Cardiac septum (tissue), 1 donor: ENCODE measurements around the gene ZNF423. TPM values are rescaled to one million over a fixed set of nuclear protein-coding genes. Genes with fewer than 3 reads are reported as not detected.
"Not testable (repeated sequence)": the region's sequence is repeated elsewhere in the genome, so short reads cannot be mapped to it uniquely, and the experiment has no call there.

ENCODE experiments used
- DNase-seq: peaks from one replicate; pipeline ENCODE4 v3.0.0-alpha.2; 2020; ENCODE audit warnings: low spot score
- intact Hi-C: fragments of 100-400 bp; cut with DNase I; formaldehyde crosslinking; loops from one replicate; pipeline ENCODE4 v1.14.0; 2022
- total RNA-seq: library from RNA; stranded (reverse); fragmentation: NEBNext Ultra II Directional; extraction: Animal tissue kit (Norgen Biotek cat#: 25700); gene quantifications from one replicate; pipeline ENCODE4 v1.2.1, GENCODE V29; 2021
- donor health status: DM: no; HTN: no; CAD: no.

ZNF423 gene
- total RNA-seq, 1 donor from 2014 or later, result 8.6 TPM

GRCh38 chr16:49506058-49507013 lies 349.6 kb downstream of the ZNF423 start:
- intact Hi-C loops, DNase-seq: not testable (repeated sequence)

DNA sequence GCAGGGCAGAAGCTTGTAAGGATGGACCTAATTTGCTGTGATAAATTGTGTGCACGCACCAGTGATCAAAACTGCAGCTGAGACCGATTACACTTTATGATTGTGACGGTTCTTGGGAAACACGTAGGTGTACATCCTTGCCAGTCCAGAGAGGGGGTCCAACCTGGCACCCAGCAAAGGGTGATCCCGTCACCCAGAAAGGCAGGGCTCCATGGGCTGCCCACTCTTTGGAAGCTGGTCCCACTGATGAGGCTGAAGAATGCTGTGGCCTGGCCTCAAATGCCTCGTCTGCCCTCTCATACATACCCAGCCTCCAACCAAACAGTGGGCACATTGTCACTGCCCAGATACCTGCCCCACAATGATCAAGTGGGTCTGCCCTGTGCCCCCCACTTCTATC lies 350.4 kb downstream of the ZNF423 start:
- intact Hi-C loops, result no loop called here
- no peak for DNase-seq

- intact Hi-C loops, result no loop called here
- DNase-seq, result no peak
Measured at GRCh38 chr16:49504626-49505025, 351.3 kb downstream of the ZNF423 start.

DNA sequence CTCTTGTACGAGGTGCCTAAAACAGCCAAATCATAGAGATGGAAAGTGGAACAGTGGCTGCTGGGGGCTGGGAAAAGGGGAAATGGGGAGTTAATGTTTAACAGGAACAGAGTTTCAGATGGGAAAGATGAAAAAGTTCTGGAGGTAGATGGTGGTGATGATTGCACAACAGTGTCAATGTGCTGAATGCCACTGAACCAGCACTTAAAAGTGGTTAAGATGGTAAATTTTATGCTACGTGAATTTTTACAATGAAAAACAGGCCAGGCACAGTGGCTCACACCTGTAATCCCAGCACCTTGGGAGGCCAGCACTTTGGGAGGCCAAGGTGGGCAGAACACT lies 351.9 kb downstream of the ZNF423 start:
- intact Hi-C loops, result no loop called here

GRCh38 chr16:49503256-49504022 lies 352.5 kb downstream of the ZNF423 start:
- intact Hi-C loops, result no loop called here
- peak; percentile 38 for DNase-seq

More for the DNA sequence above, 351.9 kb downstream of the ZNF423 start:
- DNase-seq, result no peak

- intact Hi-C loops, result no loop called here
- peak; percentile 68 for DNase-seq
Measured at GRCh38 chr16:49502136-49502881, 353.6 kb downstream of the ZNF423 start.

DNA sequence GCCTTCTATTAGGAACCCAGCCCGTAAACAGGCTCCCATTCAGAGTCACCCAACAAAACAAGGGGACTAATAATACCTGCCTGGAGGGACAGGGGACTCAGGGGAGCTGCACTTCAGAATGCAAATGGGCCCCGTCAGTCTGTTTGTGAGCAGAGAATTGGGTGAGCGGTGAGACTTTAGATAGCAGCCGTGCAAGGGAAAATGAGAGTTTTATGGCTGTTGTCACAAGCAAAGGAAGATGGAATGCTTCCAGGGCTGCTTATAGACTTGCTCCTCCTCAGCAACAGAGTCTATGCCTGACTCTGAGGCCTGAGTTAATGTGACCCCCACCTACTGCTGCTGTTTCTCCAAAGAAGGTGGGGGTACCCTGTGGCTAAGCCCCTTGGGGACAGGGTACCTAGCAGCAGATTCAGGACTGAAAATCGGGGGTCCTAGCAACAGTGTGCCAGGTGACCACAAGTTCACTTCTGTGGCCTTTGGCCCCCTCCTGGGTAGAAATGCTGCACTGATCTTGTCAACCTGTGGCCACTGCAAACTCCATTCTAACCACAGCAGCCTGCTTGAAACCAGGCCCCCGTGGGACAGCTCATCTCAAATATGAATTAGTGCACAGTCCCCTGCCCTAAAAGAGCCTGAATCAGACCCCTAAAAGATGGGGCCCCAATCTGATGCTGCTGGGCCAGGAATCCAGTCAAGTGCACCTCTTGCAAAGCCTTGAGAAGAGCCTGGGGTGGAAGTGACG lies 355.9 kb downstream of the ZNF423 start:
- intact Hi-C loops, result loop anchor here (10.0 kb wide), 1 partner anchor 255 kb away; no protein-coding TSS in a partner anchor
- peak; percentile 41 for DNase-seq

- DNase-seq, result no peak
- intact Hi-C loops, result loop anchor here (10.0 kb wide), 1 partner anchor 255 kb away; no protein-coding TSS in a partner anchor
Measured at GRCh38 chr16:49499414-49499785, 356.5 kb downstream of the ZNF423 start.

GRCh38 chr16:49498666-49499413 lies 357.1 kb downstream of the ZNF423 start:
- peak; percentile 64 for DNase-seq
- intact Hi-C loops, result loop anchor here (10.0 kb wide), 1 partner anchor 256 kb away; no protein-coding TSS in a partner anchor

DNA sequence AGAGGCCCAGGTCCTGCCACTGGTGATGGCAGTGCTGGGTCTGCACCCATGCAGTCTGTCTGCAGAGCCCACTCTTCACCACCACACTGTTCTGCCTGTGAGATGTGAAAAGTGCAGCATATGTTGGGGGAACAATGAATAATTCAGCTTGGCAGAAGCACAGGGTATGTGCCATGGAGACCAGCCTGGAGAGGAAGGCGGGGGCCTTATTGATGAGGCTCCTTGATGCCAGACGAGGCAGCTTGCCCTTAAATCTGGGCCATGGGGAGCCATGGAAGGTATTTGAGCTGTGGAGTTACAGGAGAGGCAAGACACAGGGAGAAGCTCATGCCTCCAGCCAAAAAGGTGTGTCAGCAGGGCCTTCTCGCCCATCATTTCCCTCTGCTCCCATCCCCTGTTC lies 357.6 kb downstream of the ZNF423 start:
- intact Hi-C loops, result loop anchor here (10.0 kb wide), 1 partner anchor 257 kb away; no protein-coding TSS in a partner anchor
- peak; percentile 70 for DNase-seq

GRCh38 chr16:49497466-49497865 lies 358.4 kb downstream of the ZNF423 start:
- intact Hi-C loops, result loop anchor here (10.0 kb wide), 1 partner anchor 257 kb away; no protein-coding TSS in a partner anchor
- DNase-seq, result peak; percentile 67

GRCh38 chr16:49496656-49497055 lies 359.3 kb downstream of the ZNF423 start:
- intact Hi-C loops, result loop anchor here (10.0 kb wide), 1 partner anchor 258 kb away; no protein-coding TSS in a partner anchor
- no peak for DNase-seq

DNA sequence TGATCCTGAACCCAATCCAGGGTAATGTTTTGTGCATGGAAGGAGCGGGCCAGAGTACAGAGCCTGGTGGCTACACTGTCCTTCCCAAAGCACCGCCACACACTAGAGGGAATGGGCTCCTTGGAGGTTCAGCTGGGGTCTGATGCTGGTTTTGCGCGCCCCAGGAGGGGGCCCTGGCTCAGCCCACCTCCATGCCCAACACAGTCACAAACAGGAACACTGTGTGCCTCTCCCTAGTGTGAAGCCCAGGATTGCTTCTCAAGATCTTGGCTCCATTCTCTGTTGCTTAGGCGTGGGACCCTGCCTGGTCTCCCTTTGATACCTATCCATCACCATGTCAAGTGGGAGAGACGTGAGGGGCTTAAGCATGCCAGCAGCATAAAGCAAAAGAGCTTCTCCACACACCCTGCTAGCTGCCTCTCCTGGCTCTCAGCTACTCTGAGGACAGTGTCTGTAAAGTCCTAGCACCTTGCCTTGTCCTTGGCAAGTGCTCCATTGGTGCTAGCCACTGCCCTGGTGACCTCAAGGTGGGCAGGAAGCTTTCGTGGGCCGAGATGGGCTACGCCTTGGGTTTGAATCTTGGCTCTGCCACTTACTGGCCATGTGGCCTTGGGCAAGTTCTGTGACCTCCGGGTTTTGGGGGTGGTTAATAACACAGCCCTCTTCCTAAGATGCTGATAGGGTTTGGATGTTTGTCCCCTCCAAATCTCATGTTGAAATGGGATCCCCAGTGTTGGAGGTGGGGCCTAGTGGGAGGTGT lies 360.1 kb downstream of the ZNF423 start:
- peak; percentile 20 for DNase-seq
- intact Hi-C loops, result loop anchor here (10.0 kb wide), 1 partner anchor 259 kb away; no protein-coding TSS in a partner anchor

DNA sequence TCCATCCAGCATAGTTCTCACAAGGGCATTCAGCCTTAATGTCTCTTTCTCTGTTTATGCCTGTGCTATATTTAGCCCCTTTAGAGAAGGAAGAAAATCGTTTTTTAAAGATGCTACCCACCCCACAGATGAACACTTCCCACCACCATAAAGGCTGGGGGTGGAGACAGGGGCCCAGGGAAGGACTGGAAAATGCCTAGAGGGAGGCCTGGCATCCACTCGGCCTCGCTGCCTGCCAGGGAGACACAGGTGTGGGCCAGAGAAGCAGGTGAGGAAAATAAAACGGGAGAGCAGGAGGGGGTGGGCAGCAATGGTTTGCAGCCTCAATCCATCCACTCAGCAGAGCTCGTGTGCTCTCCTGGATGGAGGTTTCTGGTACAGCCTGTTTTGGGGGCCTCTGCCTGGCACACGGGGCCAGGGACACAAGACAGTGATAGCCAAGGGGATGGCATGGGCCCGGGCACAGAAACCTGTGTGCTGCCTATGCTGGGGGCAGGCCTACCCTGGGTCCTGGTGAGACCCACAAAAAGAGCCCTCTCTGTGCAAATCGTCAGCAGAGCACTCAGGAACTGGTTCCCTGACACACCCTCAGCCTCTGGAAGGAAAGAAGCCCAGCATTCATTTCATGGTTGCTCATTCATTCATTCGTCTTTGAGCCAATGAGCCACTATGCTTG lies 360.9 kb downstream of the ZNF423 start:
- intact Hi-C loops, result loop anchor here (5.0 to 10.0 kb wide), 3 partner anchors 97 to 362 kb away; partner anchors contain the start of gene ZNF423
- peak; percentile 66 for DNase-seq

- DNase-seq, result peak; percentile 75
- intact Hi-C loops, result loop anchor here (5.0 to 10.0 kb wide), 3 partner anchors 98 to 363 kb away; partner anchors contain the start of gene ZNF423
Measured at GRCh38 chr16:49494474-49494873, 361.4 kb downstream of the ZNF423 start.

DNA sequence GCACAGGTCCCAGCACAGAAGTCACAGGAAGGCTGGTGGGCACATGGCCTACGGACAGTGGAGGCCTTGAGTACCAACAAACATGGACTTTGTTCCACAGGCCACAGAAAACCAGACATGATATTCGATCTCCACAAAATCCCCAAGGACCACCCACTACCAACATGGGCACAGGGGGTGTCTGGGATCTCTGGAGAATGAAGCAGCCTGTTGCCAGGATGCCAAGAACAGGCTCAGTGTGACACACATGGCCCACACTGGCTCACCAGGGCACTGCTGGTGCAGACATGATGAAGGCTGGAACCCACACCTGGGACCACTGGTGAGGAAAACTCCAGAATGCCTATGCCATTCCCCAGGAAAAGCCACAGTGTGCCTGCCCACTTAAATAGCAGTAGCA lies 362.1 kb downstream of the ZNF423 start:
- intact Hi-C loops, result loop anchor here (5.0 to 10.0 kb wide), 3 partner anchors 98 to 363 kb away; partner anchors contain the start of gene ZNF423

More for the DNA sequence above, 362.1 kb downstream of the ZNF423 start:
- DNase-seq, result peak; percentile 43
